NCI-H345 (cell line): Measurements from ENCODE around the gene UBE2B.
"Not testable (repeated sequence)": the region's sequence is repeated elsewhere in the genome, so short reads cannot be mapped to it uniquely, and the experiment has no call there.

Source experiments
- DNase-seq: peaks from one replicate; lab custom pipeline; 2025; lab: John Stamatoyannopoulos, UW

Gene UBE2B

GRCh38 chr5:134398609-134399155 is 27.3 kb downstream of the UBE2B start:
- DNase-seq = no peak

- no peak for DNase-seq
These were observed 32.6 kb downstream of the UBE2B start for GRCh38 chr5:134403951-134404350.

- no peak for DNase-seq
These were observed 35.0 kb downstream of the UBE2B start for GRCh38 chr5:134406390-134406789.

DNA sequence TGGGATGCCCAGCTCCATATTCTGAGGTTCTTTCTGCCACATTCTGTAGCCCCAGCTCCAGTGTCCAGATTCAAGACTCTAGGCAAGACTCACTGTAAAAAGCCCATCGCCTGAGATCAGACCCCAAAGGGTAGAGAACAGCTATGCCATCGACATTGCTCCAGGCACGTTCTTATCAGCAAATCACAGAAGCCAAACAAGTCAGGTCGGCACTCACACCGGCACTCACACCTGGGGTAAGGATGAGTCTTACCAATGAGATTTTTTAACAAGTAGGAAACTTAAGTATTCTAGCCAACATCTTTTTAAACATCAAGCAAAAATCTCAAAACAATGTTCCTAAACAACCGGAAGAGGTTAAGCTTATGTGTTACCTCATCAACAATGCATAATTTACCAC is 38.0 kb downstream of the UBE2B start:
- DNase-seq = no peak

DNA sequence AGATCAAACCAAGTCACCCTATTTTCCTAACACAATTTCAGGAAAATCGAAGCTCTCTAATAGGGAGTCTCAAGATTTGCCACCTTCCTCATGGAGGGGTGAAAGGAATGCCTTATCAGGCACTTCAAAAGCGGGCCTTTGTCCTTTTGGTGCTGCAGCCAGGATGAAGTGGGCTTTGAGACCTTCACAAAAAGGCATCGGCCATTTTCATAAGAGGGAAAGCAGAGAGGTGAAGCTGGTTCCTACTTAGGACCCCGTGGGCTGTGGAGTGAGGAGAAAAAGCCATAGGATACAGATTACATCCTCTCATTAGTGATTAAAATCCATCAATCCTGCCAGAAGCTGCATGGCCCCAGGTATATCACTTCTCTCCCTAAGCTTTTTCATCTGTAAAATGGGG is 39.5 kb downstream of the UBE2B start:
- no peak for DNase-seq

GRCh38 chr5:134411228-134411545 is 39.8 kb downstream of the UBE2B start:
- no peak for DNase-seq

- DNase-seq = peak; percentile 84
These were observed 40.3 kb downstream of the UBE2B start, which contains the start of gene CDKN2AIPNL for GRCh38 chr5:134411546-134412266. Gene CDKN2AIPNL (minus strand): TSS chr5:134411881. CDS start chr5:134411854, 27 bp downstream.

GRCh38 chr5:134413046-134413445 is 41.7 kb downstream of the UBE2B start:
- DNase-seq = no peak

GRCh38 chr5:134417707-134418106 is 46.3 kb downstream of the UBE2B start:
- DNase-seq = no peak

- no peak for DNase-seq
These were observed 47.6 kb downstream of the UBE2B start for GRCh38 chr5:134418958-134419357.

- DNase-seq = no peak
These were observed 49.0 kb downstream of the UBE2B start for GRCh38 chr5:134420343-134420742.

- not testable (repeated sequence) for DNase-seq
These were observed 49.7 kb downstream of the UBE2B start for GRCh38 chr5:134421038-134421437.

GRCh38 chr5:134422791-134423365 is 51.5 kb downstream of the UBE2B start:
- no peak for DNase-seq

- DNase-seq = no peak
These were observed 52.0 kb downstream of the UBE2B start for GRCh38 chr5:134423376-134423775.

GRCh38 chr5:134426361-134426760 is 55.0 kb downstream of the UBE2B start:
- no peak for DNase-seq

DNA sequence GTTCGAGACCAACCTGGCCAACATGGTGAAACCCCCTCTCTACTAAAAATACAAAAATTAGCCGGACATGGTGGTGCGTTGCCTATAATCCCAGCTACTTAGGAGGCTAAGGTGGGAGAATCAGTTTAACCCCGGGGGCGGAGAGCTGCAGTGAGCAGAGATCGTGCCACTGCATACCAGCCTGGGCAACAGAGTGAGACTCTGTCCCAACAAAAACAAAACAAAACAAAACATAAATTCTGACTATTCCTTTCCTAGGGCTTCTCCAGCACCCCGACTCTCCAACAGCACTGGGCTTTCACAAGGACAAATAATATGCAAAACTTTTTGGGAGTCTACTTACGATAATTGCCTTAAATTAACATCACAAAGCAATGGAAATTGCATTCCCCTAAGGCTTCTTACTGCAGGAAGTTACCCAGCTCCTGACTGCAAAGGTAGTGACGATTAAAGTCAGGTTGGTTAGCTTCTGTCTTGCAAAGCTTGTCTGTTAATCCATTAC is 56.2 kb downstream of the UBE2B start:
- no peak for DNase-seq

GRCh38 chr5:134430001-134430569 is 58.7 kb downstream of the UBE2B start:
- no peak for DNase-seq

DNA sequence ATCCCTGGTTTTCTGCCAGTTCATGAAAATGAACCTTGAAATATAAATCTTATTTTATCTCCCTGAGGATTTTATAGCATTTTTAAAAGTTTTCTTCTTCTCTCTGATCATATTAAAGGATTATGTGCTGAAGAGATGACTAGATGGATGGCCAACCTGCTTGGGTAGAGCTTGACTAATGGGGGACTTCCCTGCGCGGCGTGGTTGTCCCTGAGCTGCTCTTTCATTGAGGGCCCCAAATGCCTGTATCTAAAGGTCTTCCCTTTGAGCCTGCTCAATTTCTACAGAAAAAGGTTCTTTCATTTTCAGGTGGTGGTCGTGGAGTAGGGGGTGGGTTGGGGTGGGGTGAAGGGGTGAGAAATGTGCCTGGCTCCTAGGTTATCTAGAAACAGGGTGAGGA is 60.8 kb downstream of the UBE2B start:
- DNase-seq = no peak

DNA sequence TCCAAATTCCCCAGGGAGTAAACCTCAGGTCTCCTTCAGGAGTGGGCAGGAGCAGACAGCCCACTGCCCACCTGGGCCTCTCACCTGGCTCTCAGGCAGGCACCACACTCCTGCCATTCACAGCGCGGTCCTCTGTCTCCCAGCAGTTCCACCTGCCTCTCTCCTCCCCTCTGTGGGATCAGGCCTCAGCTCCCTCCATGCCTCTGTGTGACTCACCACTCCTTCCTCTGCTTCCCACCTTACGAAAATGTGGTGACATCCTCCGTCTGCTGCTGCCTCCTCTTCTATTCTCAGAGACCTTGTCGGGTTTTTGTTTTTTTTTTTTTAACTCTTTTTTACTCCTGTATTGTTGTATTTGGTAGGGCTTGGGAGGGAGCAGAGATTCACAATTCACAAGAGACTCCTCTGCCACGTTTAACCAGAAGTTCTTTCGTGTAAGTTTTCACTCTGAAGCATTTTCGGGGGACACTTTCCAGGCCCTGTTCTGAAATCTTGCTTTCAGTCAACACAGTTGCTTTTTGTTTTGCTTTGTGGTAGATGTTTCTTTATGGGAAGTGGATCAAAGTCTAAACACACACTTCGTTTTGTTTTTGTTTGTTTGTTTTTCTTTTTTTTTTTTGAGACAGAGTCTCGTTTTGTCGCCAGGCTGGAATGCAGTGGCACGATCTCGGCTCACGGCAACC is 61.4 kb downstream of the UBE2B start:
- no peak for DNase-seq

GRCh38 chr5:134435560-134435959 is 64.2 kb downstream of the UBE2B start:
- no peak for DNase-seq

DNA sequence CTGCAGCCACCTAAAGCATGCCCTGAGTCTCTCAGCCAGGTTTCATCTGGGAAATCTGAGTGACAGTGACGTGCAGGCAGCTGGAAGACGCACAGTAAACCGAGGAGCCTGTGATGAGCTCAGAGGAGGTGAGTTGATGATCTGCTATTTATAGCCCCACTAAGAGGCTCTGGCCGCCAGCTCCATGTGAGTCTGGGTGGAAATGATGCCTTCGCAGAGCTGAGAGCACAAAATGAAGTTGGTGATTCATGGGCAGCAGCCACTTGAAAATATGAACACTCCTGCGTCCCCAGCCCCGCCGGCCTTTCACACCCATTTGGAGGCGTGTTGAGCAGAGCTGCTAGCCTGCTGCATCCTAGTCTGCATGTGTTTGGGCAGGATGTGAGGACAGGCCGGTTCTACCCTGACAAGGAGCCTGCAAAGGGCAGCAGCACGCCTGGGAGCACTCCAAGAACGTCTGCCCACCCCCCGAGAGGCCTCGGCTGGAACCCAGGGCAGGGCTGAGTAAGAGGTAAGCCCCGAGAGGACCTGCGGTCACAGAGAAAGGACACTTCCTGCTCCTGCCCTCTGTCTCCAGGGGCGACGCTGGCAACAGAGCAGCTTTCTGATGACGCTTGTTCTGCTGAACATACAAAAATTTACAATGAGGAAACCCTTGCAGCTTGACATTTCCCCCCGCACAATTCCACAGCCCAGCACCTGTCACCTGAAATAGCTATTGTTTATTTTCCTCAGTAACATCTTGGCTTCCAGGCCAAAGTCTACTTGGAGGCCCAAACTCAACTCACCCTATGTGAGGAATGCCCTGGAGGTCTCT is 65.4 kb downstream of the UBE2B start:
- peak; percentile 63 for DNase-seq
